WTC11 (cell line): ENCODE results near the gene RFX3. TPM values are rescaled to one million over a fixed set of nuclear protein-coding genes. Genes with fewer than 3 reads are reported as not detected.

Source experiments
- ATAC-seq: fragments of 200-7000 bp; cut with Tn5 transposase; 2 replicates; pipeline ENCODE4 v1.10.0; 2021; ENCODE audit warnings: mild to moderate bottlenecking, moderate library complexity
- CTCF ChIA-PET: fragments of 300-600 bp; sonication (Branson Sonifier 250); formaldehyde crosslinking; loops from one replicate; lab custom pipeline; 2021; ENCODE audit warnings: antibody characterized with exemption; lab: Charles Lee
- POLR2A ChIA-PET: fragments of 350-600 bp; sonication (Branson Sonifier 250); formaldehyde crosslinking; loops from one replicate; lab custom pipeline; 2021; ENCODE audit warnings: antibody characterized with exemption; lab: Charles Lee
- DNase-seq: peaks from one replicate; pipeline ENCODE4 v3.0.0; 2021; ENCODE audit warnings: low spot score
- H3K27ac Mint-ChIP-seq: 2 replicates; pipeline ENCODE4 v1.8.0; 2021; ENCODE audit warnings: mixed read lengths
- H3K27me3 Mint-ChIP-seq: 2 replicates; pipeline ENCODE4 v1.8.0; 2021; ENCODE audit warnings: low read depth, mild to moderate bottlenecking, moderate library complexity, mixed read lengths
- H3K36me3 Mint-ChIP-seq: 2 replicates; pipeline ENCODE4 v1.8.0; 2021; ENCODE audit warnings: mixed read lengths
- H3K4me1 Mint-ChIP-seq: 2 replicates; pipeline ENCODE4 v1.8.0; 2022; ENCODE audit warnings: mixed read lengths
- H3K4me3 Mint-ChIP-seq: 2 replicates; pipeline ENCODE4 v1.8.0; 2021; ENCODE audit warnings: mild to moderate bottlenecking, moderate library complexity, mixed read lengths
- H3K9me3 Mint-ChIP-seq: 2 replicates; pipeline ENCODE4 v1.8.0; 2021; ENCODE audit warnings: mixed read lengths
- CBFB ChIP-seq: sonication (generic); formaldehyde crosslinking; IDR thresholded peaks from 2 replicates; pipeline ENCODE4 v1.8.1; 2022; ENCODE audit warnings: mild to moderate bottlenecking, low read depth, missing genetic modification reagents
- CDX4 ChIP-seq: fragments of 250-450 bp; sonication (Bioruptor Pico); IDR thresholded peaks from 2 replicates; pipeline ENCODE4 v1.9.0; 2021; ENCODE audit warnings: moderate library complexity, mild to moderate bottlenecking, inconsistent platforms, borderline replicate concordance
- CREB1 ChIP-seq: sonication (generic); formaldehyde crosslinking; IDR thresholded peaks from 2 replicates; pipeline ENCODE4 v1.8.0; 2023; ENCODE audit warnings: mild to moderate bottlenecking, missing genetic modification reagents
- EMX1 ChIP-seq: fragments of 250-450 bp; sonication (Bioruptor Pico); IDR thresholded peaks from 2 replicates; pipeline ENCODE4 v1.8.0; 2021; ENCODE audit warnings: mild to moderate bottlenecking
- JAZF1 ChIP-seq: fragments of 250-450 bp; sonication (Bioruptor Pico); IDR thresholded peaks from 2 replicates; pipeline ENCODE4 v1.9.0; 2021; ENCODE audit warnings: moderate library complexity, mild to moderate bottlenecking, inconsistent platforms
- KAT7 ChIP-seq: sonication (generic); formaldehyde crosslinking; IDR thresholded peaks from 2 replicates; pipeline ENCODE4 v1.8.1; 2023; ENCODE audit warnings: missing genetic modification reagents, mild to moderate bottlenecking, borderline replicate concordance
- NFE2L1 ChIP-seq: sonication (generic); formaldehyde crosslinking; IDR thresholded peaks from 2 replicates; pipeline ENCODE4 v1.8.1; 2023; ENCODE audit warnings: missing genetic modification reagents
- RELA ChIP-seq: sonication (generic); formaldehyde crosslinking; IDR thresholded peaks from 2 replicates; pipeline ENCODE4 v1.8.1; 2022; ENCODE audit warnings: missing genetic modification reagents, mild to moderate bottlenecking, borderline replicate concordance
- STAT6 ChIP-seq: sonication (generic); formaldehyde crosslinking; conservative IDR thresholded peaks from 2 replicates; pipeline ENCODE4 v1.8.1; 2023; ENCODE audit warnings: mild to moderate bottlenecking, low read depth, missing genetic modification reagents, moderate library complexity
- USF2 ChIP-seq: sonication (generic); formaldehyde crosslinking; IDR thresholded peaks from 2 replicates; pipeline ENCODE4 v1.8.1; 2023; ENCODE audit warnings: mild to moderate bottlenecking, missing genetic modification reagents, moderate library complexity
- ZBTB43 ChIP-seq: sonication (generic); formaldehyde crosslinking; IDR thresholded peaks from 2 replicates; pipeline ENCODE4 v1.8.1; 2023; ENCODE audit warnings: mild to moderate bottlenecking, missing genetic modification reagents
- ZNF219 ChIP-seq: sonication (generic); formaldehyde crosslinking; IDR thresholded peaks from 2 replicates; pipeline ENCODE4 v1.8.0; 2023; ENCODE audit warnings: missing genetic modification reagents, mild to moderate bottlenecking, borderline replicate concordance
- ZNF263 ChIP-seq: sonication (generic); formaldehyde crosslinking; IDR thresholded peaks from 2 replicates; pipeline ENCODE4 v1.8.1; 2022; ENCODE audit warnings: low read depth, mild to moderate bottlenecking, moderate library complexity, missing genetic modification reagents
- ZNF425 ChIP-seq: fragments of 250-450 bp; sonication (Bioruptor Pico); conservative IDR thresholded peaks from 2 replicates; pipeline ENCODE4 v1.9.0; 2021; ENCODE audit warnings: mild to moderate bottlenecking
- ZNF671 ChIP-seq: fragments of 250-450 bp; sonication (Bioruptor Pico); IDR thresholded peaks from 2 replicates; pipeline ENCODE4 v1.8.0; 2021; ENCODE audit warnings: mild to moderate bottlenecking
- total RNA-seq: library from RNA; stranded (reverse); gene quantifications from 3 replicates; pipeline ENCODE4 v1.2.3, GENCODE V29; 2021

Gene RFX3
- total RNA-seq, 1 experiment from 2014 or later = 13.7 TPM

GRCh38 chr9:3541206-3541605, 15.4 kb upstream of the RFX3 start (continued):
- TF ChIP-seq STAT6 (CRISPR knock-in tag) = no peak
- no peak for TF ChIP-seq ZNF425

GRCh38 chr9:3534614-3535404, 9.0 kb upstream of the RFX3 start:
- H3K27me3 Mint-ChIP-seq = no peaks in the 10 kb centered on the region
- CTCF ChIA-PET = interaction anchor here (1.2 kb wide), 1 partner anchor 93 kb away, joined by 3 read pairs; no protein-coding TSS in a partner anchor
- no peak overlapping the region; the same call in 1 of the 2 replicates for H3K27ac Mint-ChIP-seq
- DNase-seq (no peak), ATAC-seq (no peak)
- no peaks in the 10 kb centered on the region; the same call in 1 of the 2 replicates for H3K9me3 Mint-ChIP-seq
- no peak for TF ChIP-seq CREB1 (CRISPR knock-in tag)
- TF ChIP-seq USF2 (CRISPR knock-in tag) = no peak
- TF ChIP-seq ZNF263 (CRISPR knock-in tag) = no peak
- no peak for TF ChIP-seq CDX4 (CRISPR knock-in tag)
- peaks cover 9% of the 10 kb centered on the region for H3K36me3 Mint-ChIP-seq
- no peak overlapping the region for H3K4me3 Mint-ChIP-seq
- POLR2A ChIA-PET = no interaction called here
- peaks cover 12% of the 10 kb centered on the region; the same call in 1 of the 2 replicates for H3K4me1 Mint-ChIP-seq

GRCh38 chr9:3532158-3532557, 6.4 kb upstream of the RFX3 start:
- Mint-ChIP-seq H3K9me3 (no peaks in the 10 kb centered on the region; the same call in 1 of the 2 replicates), H3K27me3 (no peaks in the 10 kb centered on the region), H3K36me3 (peaks cover 14% of the 10 kb centered on the region), H3K4me1 (peaks cover 33% of the 10 kb centered on the region), H3K27ac (no peak overlapping the region), H3K4me3 (no peak overlapping the region)
- ATAC-seq (peak; percentile 77), DNase-seq (no peak)
- TF ChIP-seq CBFB (CRISPR knock-in tag) = no peak
- no peak for TF ChIP-seq ZNF219 (CRISPR knock-in tag)
- TF ChIP-seq JAZF1 (CRISPR knock-in tag) = no peak
- TF ChIP-seq NFE2L1 (CRISPR knock-in tag) = no peak
- TF ChIP-seq ZBTB43 (CRISPR knock-in tag) = no peak
- no peak for TF ChIP-seq EMX1 (CRISPR knock-in tag)
- TF ChIP-seq ZNF671 (CRISPR knock-in tag) = no peak
- TF ChIP-seq KAT7 (CRISPR knock-in tag) = no peak
- TF ChIP-seq RELA (CRISPR knock-in tag) = no peak
- POLR2A ChIA-PET = no interaction called here
- CTCF ChIA-PET = no interaction called here
